ENCODE data around the gene CDSN.

DNA sequence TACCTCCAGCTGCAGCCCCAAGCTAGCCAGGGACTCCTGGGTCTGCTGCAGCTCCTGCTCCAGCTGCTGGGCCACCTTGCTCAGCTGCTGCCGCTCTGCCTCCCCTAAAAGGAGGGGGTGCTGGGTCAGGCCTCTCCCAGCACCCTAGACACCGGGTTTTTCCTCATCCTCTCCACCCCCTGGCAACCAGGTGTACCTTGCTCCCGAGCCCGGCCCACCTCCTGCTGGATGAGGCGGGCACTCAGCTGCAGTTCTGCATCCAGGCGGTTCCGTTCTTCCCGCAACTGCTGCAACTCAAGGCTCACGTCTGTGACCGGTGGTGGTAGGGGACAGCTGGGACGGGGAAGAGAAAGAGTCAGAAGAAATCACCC, 24.7 kb upstream of the CDSN start:
- TF ChIP-seq, protein P1, sequence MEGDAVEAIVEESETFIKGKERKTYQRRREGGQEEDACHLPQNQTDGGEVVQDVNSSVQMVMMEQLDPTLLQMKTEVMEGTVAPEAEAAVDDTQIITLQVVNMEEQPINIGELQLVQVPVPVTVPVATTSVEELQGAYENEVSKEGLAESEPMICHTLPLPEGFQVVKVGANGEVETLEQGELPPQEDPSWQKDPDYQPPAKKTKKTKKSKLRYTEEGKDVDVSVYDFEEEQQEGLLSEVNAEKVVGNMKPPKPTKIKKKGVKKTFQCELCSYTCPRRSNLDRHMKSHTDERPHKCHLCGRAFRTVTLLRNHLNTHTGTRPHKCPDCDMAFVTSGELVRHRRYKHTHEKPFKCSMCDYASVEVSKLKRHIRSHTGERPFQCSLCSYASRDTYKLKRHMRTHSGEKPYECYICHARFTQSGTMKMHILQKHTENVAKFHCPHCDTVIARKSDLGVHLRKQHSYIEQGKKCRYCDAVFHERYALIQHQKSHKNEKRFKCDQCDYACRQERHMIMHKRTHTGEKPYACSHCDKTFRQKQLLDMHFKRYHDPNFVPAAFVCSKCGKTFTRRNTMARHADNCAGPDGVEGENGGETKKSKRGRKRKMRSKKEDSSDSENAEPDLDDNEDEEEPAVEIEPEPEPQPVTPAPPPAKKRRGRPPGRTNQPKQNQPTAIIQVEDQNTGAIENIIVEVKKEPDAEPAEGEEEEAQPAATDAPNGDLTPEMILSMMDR (IDR thresholded peaks at IDR 0.05): no peak
- TF ChIP-seq SMC3 (IDR thresholded peaks at IDR 0.05) (no peak), CBX2 (IDR thresholded peaks at IDR 0.05; ENCODE audit: borderline replicate concordance, low read depth) (no peak), POLR2A (IDR thresholded peaks at IDR 0.05; ENCODE audit: low read length) (no peak), EP300 (IDR thresholded peaks at IDR 0.05) (no peak), ESRRA (IDR thresholded peaks at IDR 0.05; ENCODE audit: borderline replicate concordance, low read length) (no peak), KDM5A (IDR thresholded peaks at IDR 0.05) (no peak), CHD2 (IDR thresholded peaks at IDR 0.05; ENCODE audit: low read length, partially characterized antibody) (no peak)
- TF ChIP-seq, protein P2, sequence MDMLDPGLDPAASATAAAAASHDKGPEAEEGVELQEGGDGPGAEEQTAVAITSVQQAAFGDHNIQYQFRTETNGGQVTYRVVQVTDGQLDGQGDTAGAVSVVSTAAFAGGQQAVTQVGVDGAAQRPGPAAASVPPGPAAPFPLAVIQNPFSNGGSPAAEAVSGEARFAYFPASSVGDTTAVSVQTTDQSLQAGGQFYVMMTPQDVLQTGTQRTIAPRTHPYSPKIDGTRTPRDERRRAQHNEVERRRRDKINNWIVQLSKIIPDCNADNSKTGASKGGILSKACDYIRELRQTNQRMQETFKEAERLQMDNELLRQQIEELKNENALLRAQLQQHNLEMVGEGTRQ (IDR thresholded peaks at IDR 0.05): no peak
- TF ChIP-seq, protein P3, sequence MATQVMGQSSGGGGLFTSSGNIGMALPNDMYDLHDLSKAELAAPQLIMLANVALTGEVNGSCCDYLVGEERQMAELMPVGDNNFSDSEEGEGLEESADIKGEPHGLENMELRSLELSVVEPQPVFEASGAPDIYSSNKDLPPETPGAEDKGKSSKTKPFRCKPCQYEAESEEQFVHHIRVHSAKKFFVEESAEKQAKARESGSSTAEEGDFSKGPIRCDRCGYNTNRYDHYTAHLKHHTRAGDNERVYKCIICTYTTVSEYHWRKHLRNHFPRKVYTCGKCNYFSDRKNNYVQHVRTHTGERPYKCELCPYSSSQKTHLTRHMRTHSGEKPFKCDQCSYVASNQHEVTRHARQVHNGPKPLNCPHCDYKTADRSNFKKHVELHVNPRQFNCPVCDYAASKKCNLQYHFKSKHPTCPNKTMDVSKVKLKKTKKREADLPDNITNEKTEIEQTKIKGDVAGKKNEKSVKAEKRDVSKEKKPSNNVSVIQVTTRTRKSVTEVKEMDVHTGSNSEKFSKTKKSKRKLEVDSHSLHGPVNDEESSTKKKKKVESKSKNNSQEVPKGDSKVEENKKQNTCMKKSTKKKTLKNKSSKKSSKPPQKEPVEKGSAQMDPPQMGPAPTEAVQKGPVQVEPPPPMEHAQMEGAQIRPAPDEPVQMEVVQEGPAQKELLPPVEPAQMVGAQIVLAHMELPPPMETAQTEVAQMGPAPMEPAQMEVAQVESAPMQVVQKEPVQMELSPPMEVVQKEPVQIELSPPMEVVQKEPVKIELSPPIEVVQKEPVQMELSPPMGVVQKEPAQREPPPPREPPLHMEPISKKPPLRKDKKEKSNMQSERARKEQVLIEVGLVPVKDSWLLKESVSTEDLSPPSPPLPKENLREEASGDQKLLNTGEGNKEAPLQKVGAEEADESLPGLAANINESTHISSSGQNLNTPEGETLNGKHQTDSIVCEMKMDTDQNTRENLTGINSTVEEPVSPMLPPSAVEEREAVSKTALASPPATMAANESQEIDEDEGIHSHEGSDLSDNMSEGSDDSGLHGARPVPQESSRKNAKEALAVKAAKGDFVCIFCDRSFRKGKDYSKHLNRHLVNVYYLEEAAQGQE (IDR thresholded peaks at IDR 0.05): no peak
- TF ChIP-seq, protein P4, sequence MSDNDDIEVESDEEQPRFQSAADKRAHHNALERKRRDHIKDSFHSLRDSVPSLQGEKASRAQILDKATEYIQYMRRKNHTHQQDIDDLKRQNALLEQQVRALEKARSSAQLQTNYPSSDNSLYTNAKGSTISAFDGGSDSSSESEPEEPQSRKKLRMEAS (IDR thresholded peaks at IDR 0.05): no peak

Data from A549 (cell line).